ENCODE data around the gene MCFD2.
"Not testable (repeated sequence)": the region's sequence is repeated elsewhere in the genome, so short reads cannot be mapped to it uniquely, and the experiment has no call there.

Gene MCFD2

DNA sequence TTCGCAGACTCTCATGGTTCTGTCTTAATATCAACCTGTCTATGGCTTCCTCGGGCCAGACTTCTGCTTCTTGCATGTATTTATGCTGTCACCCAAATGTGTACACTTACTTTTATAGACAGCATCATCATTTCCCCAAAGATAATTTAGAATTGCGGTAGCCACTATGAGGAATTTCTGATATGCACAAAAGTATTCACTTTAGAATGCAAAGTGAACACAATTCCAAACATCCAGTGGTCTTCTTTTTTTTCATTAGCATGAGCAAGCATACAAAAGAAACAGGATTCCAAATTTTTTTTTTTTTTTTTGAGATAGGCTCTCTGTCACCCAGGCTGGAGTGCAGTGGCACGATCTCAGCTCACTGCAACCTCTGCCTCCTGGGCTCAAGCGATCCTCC, 21.0 kb upstream of the MCFD2 start:
- DNase-seq: no peak

- DNase-seq: no peak
Measured at GRCh38 chr2:46935071-46935470, 19.5 kb upstream of the MCFD2 start.

DNA sequence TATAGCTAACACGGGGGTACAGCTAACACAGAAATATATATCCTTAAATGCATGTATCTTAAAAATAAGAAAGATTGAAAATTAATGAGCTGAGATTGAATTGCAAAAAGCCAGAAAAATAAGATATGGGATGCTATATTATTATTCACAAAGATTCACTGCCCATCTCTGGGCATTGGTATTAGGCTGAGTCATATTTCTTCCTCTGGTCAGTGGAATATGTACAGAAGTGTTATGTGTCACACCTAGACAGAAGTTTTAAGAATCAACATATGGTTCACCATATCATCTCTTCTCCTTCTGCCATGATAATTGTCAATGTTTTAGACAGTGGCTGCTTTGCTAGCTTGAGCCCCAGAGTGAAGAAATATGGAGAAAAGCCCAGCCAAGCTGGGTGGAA, 14.0 kb upstream of the MCFD2 start:
- no peak for DNase-seq

DNA sequence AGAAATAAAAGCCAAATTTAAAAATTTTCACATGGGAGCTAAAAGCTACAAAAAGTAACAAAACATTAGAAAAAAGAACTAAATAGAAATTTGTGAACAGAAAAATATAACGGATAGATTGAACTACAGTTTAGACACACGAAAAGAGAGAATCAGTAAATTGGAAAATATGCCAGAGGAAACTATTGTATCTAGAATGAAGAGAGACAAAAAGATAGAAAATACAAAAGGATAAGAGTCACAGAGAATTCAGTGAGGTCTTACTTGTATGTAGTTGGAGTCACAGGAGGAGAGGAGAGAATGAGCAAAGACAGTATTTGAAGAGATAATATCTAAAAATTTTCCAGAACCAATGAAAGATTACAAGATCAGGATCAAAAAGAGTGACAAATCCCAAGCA, 11.3 kb upstream of the MCFD2 start:
- DNase-seq: no peak

DNA sequence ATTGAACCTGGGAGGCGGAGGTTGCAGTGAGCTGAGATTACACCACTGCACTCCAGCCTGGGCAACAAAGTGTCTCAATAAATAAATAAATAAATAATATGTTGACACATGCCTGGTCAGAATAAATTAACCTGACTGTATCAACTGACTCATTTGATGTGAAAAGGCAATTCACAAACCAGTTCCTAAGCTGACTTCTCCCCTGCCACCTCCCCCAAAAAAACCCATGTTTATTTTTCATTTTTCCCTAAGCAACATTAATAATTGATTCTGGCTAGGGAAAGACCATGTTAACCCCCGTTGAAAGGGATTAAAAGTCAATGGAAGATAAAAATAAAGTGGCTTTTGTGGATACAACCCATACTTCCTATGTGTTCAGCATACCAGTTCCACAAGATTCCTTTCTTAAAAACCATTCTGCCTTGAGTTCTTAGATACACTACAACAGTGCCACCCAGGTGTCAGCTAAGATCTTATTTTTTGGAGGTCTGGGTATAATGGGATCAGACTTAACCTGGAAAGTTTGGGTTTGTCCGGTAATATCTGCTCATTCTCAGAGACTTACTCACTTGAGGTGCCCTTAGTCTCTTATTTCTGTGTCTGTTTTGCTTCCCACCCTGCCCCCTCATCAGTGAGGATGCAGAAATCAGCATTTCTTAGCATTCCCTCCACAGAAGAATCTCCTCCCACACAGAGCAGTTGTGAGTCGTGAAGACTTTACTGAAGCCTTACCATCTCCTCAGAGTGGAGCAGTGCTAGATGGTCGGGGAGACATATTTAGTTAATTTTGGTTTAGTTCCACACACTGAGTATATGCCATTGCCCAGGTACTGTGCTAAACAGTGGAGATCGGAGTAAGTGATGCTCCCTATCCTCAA, 10.1 kb upstream of the MCFD2 start:
- no peak for DNase-seq

GRCh38 chr2:46924608-46925007, 9.0 kb upstream of the MCFD2 start:
- DNase-seq: no peak

- DNase-seq: no peak
Measured at GRCh38 chr2:46924038-46924437, 8.4 kb upstream of the MCFD2 start.

DNA sequence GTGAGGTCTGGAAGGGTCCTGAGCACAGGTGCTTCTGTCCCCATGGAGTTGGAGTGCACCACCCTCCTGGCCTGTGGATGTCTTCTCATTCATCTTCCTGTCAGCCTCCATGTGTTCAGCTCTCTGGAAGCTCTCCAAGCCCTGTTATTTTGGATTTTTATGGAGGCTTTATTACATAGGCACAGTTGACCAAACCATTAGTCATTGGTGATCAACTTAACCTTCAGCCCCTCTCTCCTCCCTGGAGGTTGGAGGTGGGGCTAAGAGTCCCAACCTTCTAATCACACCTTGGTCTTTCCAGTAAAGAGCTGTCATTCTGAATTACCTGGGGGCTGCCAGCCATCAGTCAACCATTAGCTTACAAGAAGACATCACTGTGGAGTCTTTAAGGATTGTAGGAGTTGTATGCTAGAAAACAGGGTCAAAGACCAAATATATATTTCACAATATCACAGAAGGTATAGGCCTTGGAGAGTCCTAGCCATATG, 7.5 kb upstream of the MCFD2 start:
- no peak for DNase-seq

GRCh38 chr2:46922606-46923005, 7.0 kb upstream of the MCFD2 start:
- DNase-seq: no peak

GRCh38 chr2:46921676-46922448, 6.3 kb upstream of the MCFD2 start:
- DNase-seq: no peak

GRCh38 chr2:46917628-46918027, 2.0 kb upstream of the MCFD2 start:
- DNase-seq: no peak

DNA sequence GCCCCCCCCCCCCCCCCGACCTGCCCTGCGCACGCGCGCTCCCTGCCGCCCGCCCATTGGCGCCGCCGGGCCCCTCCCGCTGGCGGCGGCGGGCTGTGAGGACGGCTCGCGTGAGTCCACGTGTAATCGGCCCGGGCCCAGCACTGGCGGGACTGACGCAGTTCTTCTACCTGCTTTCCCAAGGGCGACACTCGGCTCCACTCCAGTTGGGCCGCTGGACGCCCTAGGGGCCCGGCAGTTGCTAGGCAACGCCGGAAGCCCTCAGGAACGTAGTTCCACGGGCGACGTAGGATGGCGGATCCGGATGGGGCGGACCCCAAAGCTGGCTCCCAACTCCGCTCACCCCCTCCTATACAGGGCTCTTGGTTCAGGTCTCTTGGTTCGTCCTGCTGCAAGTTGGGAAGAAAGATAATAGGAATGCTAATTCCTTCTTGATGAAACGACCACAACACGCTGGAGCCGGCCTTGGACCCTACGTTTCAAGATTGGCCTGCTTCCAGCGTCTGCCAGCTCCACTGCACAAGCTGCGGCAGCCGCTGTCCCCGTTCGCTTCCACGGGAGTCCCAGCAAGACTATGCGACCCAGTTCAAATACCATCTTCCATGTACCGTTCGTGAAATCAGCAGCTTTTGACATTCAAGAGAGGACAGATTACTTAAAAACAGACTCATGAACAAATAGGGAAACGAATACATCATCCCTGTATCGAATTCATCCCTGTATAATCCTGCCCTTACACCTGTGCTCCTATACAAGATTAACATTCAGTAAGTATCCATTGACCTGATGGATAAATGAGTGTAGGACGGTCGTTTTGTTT, 415 bp upstream of the MCFD2 start:
- DNase-seq: peak; percentile 70

- no peak for DNase-seq
Measured at GRCh38 chr2:46914578-46915230, 902 bp downstream of the MCFD2 start.

DNA sequence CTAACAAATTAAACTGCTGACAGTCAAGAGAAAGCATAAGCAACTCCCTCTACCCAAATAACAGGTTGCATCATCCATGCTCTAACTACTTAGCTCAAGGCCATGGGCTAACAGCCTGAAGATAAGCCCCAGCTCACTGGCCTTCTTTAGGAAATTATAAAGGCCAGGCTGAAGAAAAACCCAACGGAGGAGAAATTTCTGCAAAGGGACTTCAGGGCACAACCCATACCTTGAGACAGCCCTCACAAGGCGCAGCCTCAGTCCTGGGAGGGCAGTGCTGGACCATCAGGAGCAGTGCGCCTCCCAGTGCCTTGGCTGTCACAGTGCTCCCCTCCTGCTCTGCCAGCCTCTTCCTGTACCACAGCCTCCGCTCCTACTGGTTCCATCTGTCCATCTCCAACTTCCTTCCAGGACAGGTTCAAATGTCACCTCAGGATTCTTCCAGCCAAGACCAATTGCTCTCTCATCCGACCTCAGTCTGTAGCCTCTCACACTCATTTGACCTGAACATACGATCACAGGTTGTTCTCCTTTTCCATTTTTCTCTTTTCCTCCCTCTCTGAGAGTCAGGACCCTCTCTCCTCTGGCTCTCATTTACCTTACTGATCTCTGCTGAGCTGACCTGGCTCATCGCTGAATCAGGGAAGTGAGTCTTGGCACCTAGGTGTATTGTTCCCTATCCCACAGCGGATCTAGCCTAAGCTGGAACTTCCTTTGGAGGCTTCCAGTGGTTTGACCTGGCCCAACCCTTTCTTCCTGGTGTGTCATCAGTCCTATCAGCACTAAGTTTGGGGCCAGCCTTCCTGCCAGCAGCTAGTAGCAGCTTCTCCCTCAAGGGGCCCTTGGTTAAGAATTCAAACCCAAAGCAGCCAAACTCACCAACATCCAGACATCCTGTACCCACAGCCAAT, 1.9 kb downstream of the MCFD2 start:
- no peak for DNase-seq

GRCh38 chr2:46909771-46910419, 5.7 kb downstream of the MCFD2 start:
- peak; percentile 7 for DNase-seq

DNA sequence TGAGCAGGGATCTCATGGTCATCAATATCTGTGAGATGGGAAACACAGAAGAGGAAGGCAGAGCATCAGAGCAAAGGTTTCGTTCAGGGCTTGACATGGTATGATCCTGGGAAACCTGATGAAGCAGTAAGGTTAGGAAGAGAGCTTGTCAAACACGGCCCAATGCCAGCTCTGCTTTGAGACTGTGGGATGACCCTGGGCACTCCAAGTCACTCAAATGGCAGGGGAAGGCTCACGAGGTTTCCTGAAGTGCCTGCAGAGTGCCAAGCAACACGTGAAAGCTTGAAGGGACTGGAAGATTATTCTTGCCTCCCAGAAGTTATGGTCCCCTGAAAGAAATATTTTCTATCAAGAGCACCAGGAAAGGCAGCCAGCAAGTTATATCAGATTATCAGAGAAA, 6.5 kb downstream of the MCFD2 start:
- DNase-seq: no peak

GRCh38 chr2:46904908-46905678, 10.5 kb downstream of the MCFD2 start:
- not testable (repeated sequence) for DNase-seq

DNA sequence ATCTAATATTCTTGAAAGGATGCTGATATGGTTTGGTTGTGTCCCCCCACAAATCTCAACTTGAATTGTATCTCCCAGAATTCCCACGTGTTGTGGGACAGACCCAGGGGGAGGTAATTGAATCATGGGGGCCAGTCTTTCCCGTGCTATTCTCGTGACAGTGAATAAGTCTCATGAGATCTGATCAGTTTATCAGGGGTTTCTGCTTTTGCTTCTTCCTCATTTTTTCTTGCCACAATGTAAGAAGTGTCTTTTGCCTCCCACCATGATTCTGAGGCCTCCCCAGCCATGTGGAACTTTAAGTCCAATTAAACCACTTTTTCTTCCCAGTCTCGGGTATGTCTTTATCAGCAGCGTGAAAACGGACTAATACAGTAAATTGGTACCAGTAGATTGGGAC, 12.6 kb downstream of the MCFD2 start:
- DNase-seq: not testable (repeated sequence)

GRCh38 chr2:46902465-46902864, 13.1 kb downstream of the MCFD2 start:
- DNase-seq: no peak

DNA sequence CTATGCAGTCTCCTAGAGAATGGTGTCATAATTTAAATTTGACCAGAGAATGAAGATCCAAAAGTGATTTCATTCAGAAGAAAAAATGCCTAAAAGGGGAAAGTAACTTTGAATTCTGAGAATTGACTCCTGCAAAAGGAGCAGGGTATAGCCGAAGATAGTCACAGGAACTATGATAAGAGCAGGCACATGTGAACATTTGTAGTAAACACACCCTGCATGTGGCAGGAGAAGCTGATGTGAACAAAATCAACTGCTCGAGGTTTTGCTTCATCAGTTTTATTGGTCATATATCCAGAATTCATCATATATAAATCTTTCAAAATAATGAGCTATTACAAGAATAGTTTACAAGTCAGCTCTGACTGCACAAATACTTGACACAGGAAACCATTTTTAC, 14.0 kb downstream of the MCFD2 start:
- no peak for DNase-seq

All from stimulated activated CD4-positive, alpha-beta T cell treated with anti-CD3 and anti-CD28 coated beads, Interleukin-12 subunit alpha, Interleukin-12 subunit beta, amount 100 ng/mL, for 4 hours (primary cell).